Upper lobe of right lung (tissue), 1 donor: ENCODE data around the gene DLST. TPM values are rescaled to one million over a fixed set of nuclear protein-coding genes. Genes with fewer than 3 reads are reported as not detected.

Source experiments
- ATAC-seq: fragments of 200-7000 bp; cut with Tn5 transposase; one replicate; pipeline ENCODE4 v1.9.1; 2020; ENCODE audit warnings: mild to moderate bottlenecking, moderate library complexity
- DNase-seq: peaks from one replicate; pipeline ENCODE4 v3.0.0-alpha.2; 2020
- H3K27ac ChIP-seq: fragments of 200-600 bp; one replicate; pipeline ENCODE4 v1.8.0; 2022
- H3K27me3 ChIP-seq: fragments of 200-600 bp; one replicate; pipeline ENCODE4 v1.8.0; 2022; ENCODE audit warnings: mild to moderate bottlenecking
- H3K36me3 ChIP-seq: fragments of 200-600 bp; one replicate; pipeline ENCODE4 v1.8.0; 2022
- H3K4me1 ChIP-seq: fragments of 200-600 bp; one replicate; pipeline ENCODE4 v1.8.0; 2022
- H3K4me3 ChIP-seq: fragments of 200-600 bp; one replicate; pipeline ENCODE4 v1.8.0; 2022; ENCODE audit warnings: mild to moderate bottlenecking
- H3K9me3 ChIP-seq: fragments of 200-600 bp; one replicate; pipeline ENCODE4 v1.8.0; 2022
- CTCF ChIP-seq: fragments of 200-600 bp; IDR thresholded peaks from one replicate; pipeline ENCODE4 v1.8.0; 2022; ENCODE audit warnings: antibody characterized with exemption
- intact Hi-C: fragments of 100-400 bp; cut with DNase I; formaldehyde crosslinking; loops from one replicate; pipeline ENCODE4 v1.11.0; 2022
- total RNA-seq: library from RNA; stranded (reverse); fragmentation: NEBNext Ultra II Directional; extraction: Animal tissue kit (Norgen Biotek cat#: 25700); gene quantifications from one replicate; pipeline ENCODE4 v1.2.1, GENCODE V29; 2021
- donor health status: DM: no; HTN: yes; CAD: no; lungs with severe emphysema.

The DLST gene
- total RNA-seq, 1 donor from 2014 or later: 90.1 TPM

DNA sequence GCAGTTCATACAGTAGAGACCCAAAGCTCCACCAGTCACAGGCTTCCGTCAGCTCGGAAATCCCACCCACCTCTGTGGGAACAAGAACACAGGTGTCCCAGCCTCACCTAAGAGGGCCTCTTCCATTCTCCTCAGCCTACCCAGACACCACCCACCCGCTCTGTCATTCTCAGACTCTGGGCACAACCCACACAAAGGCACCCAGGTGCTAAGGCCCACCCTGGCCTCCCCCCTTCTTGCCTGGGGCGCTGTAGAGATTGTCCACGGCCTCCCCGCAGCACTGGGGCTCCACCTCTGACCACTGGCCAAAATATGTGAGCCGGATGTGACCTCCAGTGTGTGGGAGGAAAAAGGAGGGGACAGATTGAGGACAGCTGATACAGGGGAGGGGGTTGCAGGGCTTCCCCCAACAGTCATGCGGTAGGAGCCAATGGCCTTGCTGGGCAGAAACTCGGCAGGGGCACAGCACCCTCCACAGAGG, 27.2 kb downstream of the DLST start:
- H3K4me1 ChIP-seq: peaks cover 15% of the 10 kb centered on the region
- intact Hi-C loops: no loop called here

GRCh38 chr14:74909501-74909900, 27.8 kb downstream of the DLST start:
- ATAC-seq (no peak), DNase-seq (no peak)
- Histone ChIP-seq H3K36me3 (peaks cover 5% of the 10 kb centered on the region), H3K9me3 (no peaks in the 10 kb centered on the region), H3K27me3 (no peaks in the 10 kb centered on the region), H3K27ac (no peak overlapping the region), H3K4me3 (no peak overlapping the region), H3K4me1 (peaks cover 19% of the 10 kb centered on the region)
- no peak for TF ChIP-seq CTCF
- intact Hi-C loops: no loop called here

More for the DNA sequence above, 27.2 kb downstream of the DLST start:
- no peak for DNase-seq
- TF ChIP-seq CTCF: no peak
- ATAC-seq: no peak
- H3K27me3 ChIP-seq: no peaks in the 10 kb centered on the region
- H3K4me3 ChIP-seq: no peak overlapping the region
- H3K27ac ChIP-seq: no peak overlapping the region
- peaks cover 8% of the 10 kb centered on the region for H3K36me3 ChIP-seq
- no peaks in the 10 kb centered on the region for H3K9me3 ChIP-seq

DNA sequence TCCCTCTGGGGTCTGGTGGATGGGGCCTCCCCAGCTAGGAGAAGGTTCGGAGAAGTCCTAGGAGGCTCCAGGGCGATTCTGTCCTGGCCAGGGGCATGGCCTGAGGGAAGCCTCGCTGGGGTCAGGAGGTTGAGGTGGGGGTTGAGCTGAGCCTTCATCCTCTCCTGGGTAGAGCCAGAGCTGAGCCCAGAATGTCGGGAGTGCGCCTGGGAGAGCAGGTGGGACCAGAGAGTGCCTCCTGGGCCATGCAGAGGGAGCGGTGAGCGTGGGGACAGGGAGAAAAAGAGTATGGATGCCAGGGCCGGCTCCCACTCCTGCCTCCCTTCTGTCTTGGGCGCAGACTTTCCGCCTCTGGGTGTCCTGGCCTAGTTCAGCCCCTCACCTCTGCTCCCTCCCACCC, 28.2 kb downstream of the DLST start:
- Histone ChIP-seq H3K27me3 (no peaks in the 10 kb centered on the region), H3K36me3 (peaks cover 5% of the 10 kb centered on the region), H3K27ac (no peak overlapping the region), H3K9me3 (no peaks in the 10 kb centered on the region), H3K4me1 (peaks cover 20% of the 10 kb centered on the region), H3K4me3 (no peak overlapping the region)
- DNase-seq (no peak), ATAC-seq (no peak)
- intact Hi-C loops: loop anchor here (10.0 kb wide), 1 partner anchor 175 kb away; no protein-coding TSS in a partner anchor
- no peak for TF ChIP-seq CTCF

DNA sequence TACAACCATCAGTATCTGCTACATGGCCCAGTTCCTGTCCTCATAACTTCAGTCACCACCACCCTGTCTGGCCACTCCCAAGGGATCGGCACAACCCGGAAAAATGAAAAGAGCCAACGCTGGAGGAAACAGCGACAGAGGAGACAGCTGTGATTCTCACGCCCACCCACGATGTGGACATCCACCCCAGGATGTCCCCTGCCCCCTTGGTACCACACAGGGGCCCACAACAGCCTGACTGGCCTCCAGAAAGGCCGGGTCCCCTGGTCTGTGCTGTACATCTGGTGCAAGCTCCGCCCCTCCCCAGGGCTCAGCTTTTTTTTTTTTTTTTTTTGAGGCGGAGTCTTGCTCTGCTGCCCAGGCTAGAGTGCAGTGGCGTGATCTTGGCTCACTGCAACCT, 28.8 kb downstream of the DLST start:
- H3K27ac ChIP-seq: no peak overlapping the region

DNA sequence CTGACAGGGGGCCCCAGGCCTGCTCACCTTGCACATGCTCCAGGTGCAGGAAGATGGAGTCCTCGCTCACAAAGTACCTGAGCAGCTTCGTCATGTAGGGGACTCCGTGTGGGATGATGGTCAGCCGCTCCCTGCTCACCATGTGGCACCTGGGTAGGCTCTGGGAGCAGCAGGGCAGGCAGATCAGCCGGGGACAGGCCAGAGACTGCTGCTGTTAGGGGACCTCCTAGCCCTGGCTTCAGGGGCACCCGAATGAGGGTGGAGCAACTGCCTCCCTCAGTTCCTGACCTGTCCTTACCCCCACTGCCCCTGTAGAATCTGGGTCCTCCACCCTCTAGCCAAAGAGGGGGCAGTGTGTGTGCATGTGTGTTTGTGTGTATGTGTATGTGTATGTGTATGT, 29.5 kb downstream of the DLST start:
- H3K4me3 ChIP-seq: no peak overlapping the region
- peaks cover 5% of the 10 kb centered on the region for H3K36me3 ChIP-seq
- intact Hi-C loops: loop anchor here (10.0 kb wide), 1 partner anchor 174 kb away; no protein-coding TSS in a partner anchor
- no peak for TF ChIP-seq CTCF
- ATAC-seq: no peak
- H3K9me3 ChIP-seq: no peaks in the 10 kb centered on the region
- no peak overlapping the region for H3K27ac ChIP-seq
- H3K27me3 ChIP-seq: no peaks in the 10 kb centered on the region
- DNase-seq: no peak
- peaks cover 20% of the 10 kb centered on the region for H3K4me1 ChIP-seq

More for the DNA sequence above, 28.8 kb downstream of the DLST start:
- TF ChIP-seq CTCF: no peak
- Histone ChIP-seq H3K4me3 (no peak overlapping the region), H3K9me3 (no peaks in the 10 kb centered on the region), H3K4me1 (peaks cover 20% of the 10 kb centered on the region), H3K27me3 (no peaks in the 10 kb centered on the region), H3K36me3 (peaks cover 5% of the 10 kb centered on the region)
- intact Hi-C loops: loop anchor here (10.0 kb wide), 1 partner anchor 174 kb away; no protein-coding TSS in a partner anchor
- ATAC-seq (no peak), DNase-seq (no peak)

GRCh38 chr14:74911704-74912103, 30.0 kb downstream of the DLST start:
- no peak for TF ChIP-seq CTCF
- no peak for ATAC-seq
- intact Hi-C loops: loop anchor here (10.0 kb wide), 1 partner anchor 173 kb away; no protein-coding TSS in a partner anchor

More at GRCh38 chr14:74911704-74912103, 30.0 kb downstream of the DLST start:
- peaks cover 20% of the 10 kb centered on the region for H3K4me1 ChIP-seq
- H3K27me3 ChIP-seq: no peaks in the 10 kb centered on the region
- H3K9me3 ChIP-seq: no peaks in the 10 kb centered on the region
- DNase-seq: no peak
- H3K4me3 ChIP-seq: no peak overlapping the region
- H3K36me3 ChIP-seq: peaks cover 1% of the 10 kb centered on the region
- no peak overlapping the region for H3K27ac ChIP-seq
